ENCODE results near the gene VSIR. TPM values are rescaled to one million over a fixed set of nuclear protein-coding genes. Genes with fewer than 3 reads are reported as not detected.

VSIR gene
- total and polyA plus RNA-seq, 9 of the 15 experiments (the other 6 are each of a cell fraction or from before 2014, with no cell fraction given) = 0.14 to 20.5 (median 9.3) TPM

GRCh38 chr10:71713135-71714030, 59.9 kb downstream of the VSIR start (continued):
- TF ChIP-seq YY1 (IDR thresholded peaks at IDR 0.05; ENCODE audit: borderline replicate concordance in 1 of 3, control insufficient read depth in 1 of 3, extremely low read depth in 1 of 3, insufficient read depth in 3 of 3, insufficient read length in 1 of 3, insufficient replicate concordance in 2 of 3, low read depth in 1 of 3, low read length in 2 of 3) (no peak), PML (IDR thresholded peaks at IDR 0.05; ENCODE audit: low read length) (no peak), ZNF232 (CRISPR knock-in tag; IDR thresholded peaks at IDR 0.05) (no peak), FOXA3 (CRISPR knock-in tag; conservative IDR thresholded peaks at IDR 0.05 in 1 of 2, IDR thresholded peaks at IDR 0.05 in 1 of 2) (no peak), BRCA1 (IDR thresholded peaks at IDR 0.05) (no peak), BRCA1 (CRISPR knock-in tag; IDR thresholded peaks at IDR 0.05) (no peak), MECOM (CRISPR knock-in tag; IDR thresholded peaks at IDR 0.05) (no peak), RBBP5 (IDR thresholded peaks at IDR 0.05; ENCODE audit: borderline replicate concordance, insufficient read depth, low read length, poor library complexity, severe bottlenecking) (no peak), CHD1 (IDR thresholded peaks at IDR 0.05; ENCODE audit: low read length) (no peak), EHMT2 (IDR thresholded peaks at IDR 0.05) (no peak; the same call in 1 of the 2 replicates), SMAD4 (CRISPR knock-in tag; conservative IDR thresholded peaks at IDR 0.05) (peak; percentile 12; the same call in 1 of the 2 replicates), TAF9B (IDR thresholded peaks at IDR 0.05; ENCODE audit: partially characterized antibody) (no peak), MTF1 (CRISPR knock-in tag; IDR thresholded peaks at IDR 0.05; ENCODE audit: borderline replicate concordance) (no peak), ZNF146 (CRISPR knock-in tag; IDR thresholded peaks at IDR 0.05; ENCODE audit: unreplicated experiment) (no peak), NFE2 (IDR thresholded peaks at IDR 0.05; ENCODE audit: low read depth) (no peak), KHSRP (IDR thresholded peaks at IDR 0.05) (no peak), E2F4 (CRISPR knock-in tag; IDR thresholded peaks at IDR 0.05; ENCODE audit: low read depth) (no peak)
- TF ChIP-seq, protein P1, sequence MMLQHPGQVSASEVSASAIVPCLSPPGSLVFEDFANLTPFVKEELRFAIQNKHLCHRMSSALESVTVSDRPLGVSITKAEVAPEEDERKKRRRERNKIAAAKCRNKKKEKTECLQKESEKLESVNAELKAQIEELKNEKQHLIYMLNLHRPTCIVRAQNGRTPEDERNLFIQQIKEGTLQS (IDR thresholded peaks at IDR 0.05) = no peak
- TF ChIP-seq, protein P1 (CRISPR knock-in tag; conservative IDR thresholded peaks at IDR 0.05) = no peak
- TF ChIP-seq, protein P2, sequence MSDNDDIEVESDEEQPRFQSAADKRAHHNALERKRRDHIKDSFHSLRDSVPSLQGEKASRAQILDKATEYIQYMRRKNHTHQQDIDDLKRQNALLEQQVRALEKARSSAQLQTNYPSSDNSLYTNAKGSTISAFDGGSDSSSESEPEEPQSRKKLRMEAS (CRISPR knock-in tag; IDR thresholded peaks at IDR 0.05) = no peak
- TF ChIP-seq, protein P3, sequence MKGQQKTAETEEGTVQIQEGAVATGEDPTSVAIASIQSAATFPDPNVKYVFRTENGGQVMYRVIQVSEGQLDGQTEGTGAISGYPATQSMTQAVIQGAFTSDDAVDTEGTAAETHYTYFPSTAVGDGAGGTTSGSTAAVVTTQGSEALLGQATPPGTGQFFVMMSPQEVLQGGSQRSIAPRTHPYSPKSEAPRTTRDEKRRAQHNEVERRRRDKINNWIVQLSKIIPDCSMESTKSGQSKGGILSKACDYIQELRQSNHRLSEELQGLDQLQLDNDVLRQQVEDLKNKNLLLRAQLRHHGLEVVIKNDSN (CRISPR knock-in tag; IDR thresholded peaks at IDR 0.05) = no peak
- TF ChIP-seq, protein P4, sequence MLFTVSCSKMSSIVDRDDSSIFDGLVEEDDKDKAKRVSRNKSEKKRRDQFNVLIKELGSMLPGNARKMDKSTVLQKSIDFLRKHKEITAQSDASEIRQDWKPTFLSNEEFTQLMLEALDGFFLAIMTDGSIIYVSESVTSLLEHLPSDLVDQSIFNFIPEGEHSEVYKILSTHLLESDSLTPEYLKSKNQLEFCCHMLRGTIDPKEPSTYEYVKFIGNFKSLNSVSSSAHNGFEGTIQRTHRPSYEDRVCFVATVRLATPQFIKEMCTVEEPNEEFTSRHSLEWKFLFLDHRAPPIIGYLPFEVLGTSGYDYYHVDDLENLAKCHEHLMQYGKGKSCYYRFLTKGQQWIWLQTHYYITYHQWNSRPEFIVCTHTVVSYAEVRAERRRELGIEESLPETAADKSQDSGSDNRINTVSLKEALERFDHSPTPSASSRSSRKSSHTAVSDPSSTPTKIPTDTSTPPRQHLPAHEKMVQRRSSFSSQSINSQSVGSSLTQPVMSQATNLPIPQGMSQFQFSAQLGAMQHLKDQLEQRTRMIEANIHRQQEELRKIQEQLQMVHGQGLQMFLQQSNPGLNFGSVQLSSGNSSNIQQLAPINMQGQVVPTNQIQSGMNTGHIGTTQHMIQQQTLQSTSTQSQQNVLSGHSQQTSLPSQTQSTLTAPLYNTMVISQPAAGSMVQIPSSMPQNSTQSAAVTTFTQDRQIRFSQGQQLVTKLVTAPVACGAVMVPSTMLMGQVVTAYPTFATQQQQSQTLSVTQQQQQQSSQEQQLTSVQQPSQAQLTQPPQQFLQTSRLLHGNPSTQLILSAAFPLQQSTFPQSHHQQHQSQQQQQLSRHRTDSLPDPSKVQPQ (CRISPR knock-in tag; IDR thresholded peaks at IDR 0.05; ENCODE audit: borderline replicate concordance) = no peak
